GM12878 (cell line): ENCODE data around the gene THADA.

Source experiments
- EP300 ChIP-seq, 2 experiments: fragments of 150-350 bp in 1 of 2; IDR thresholded peaks; 2 replicates each; pipeline ENCODE4 v1.6.1; 2011 to 2012; ENCODE audit warnings: low read depth in 2 of 2, low read length in 2 of 2, borderline replicate concordance in 1 of 2, improper control_type of control experiment in 1 of 2, inconsistent platforms in 1 of 2; ENCODE audit not compliant: control insufficient read depth in 1 of 2
- NFYB ChIP-seq: IDR thresholded peaks from 2 replicates; pipeline ENCODE4 v1.6.1; 2011; ENCODE audit warnings: low read depth, mild to moderate bottlenecking, low read length, improper control_type of control experiment, moderate library complexity; ENCODE audit not compliant: insufficient read depth
- SMAD5 ChIP-seq: IDR thresholded peaks from 2 replicates; pipeline ENCODE4 v1.6.1; 2016; ENCODE audit warnings: antibody characterized with exemption, low read depth
- SMC3 ChIP-seq: IDR thresholded peaks from 2 replicates; pipeline ENCODE4 v1.6.1; 2011; ENCODE audit warnings: low read length, improper control_type of control experiment, borderline replicate concordance
- STAT3 ChIP-seq: IDR thresholded peaks from 2 replicates; pipeline ENCODE4 v1.6.1; 2011; ENCODE audit warnings: low read depth, low read length, improper control_type of control experiment
- TCF7 ChIP-seq: IDR thresholded peaks from 2 replicates; pipeline ENCODE4 v1.6.1; 2014; ENCODE audit warnings: antibody characterized with exemption, borderline replicate concordance
- YBX1 ChIP-seq: fragments of 450-650 bp; IDR thresholded peaks from 2 replicates; pipeline ENCODE4 v1.6.1; 2016; ENCODE audit warnings: antibody characterized with exemption
- ZNF622 ChIP-seq: fragments of 450-650 bp; IDR thresholded peaks from 2 replicates; pipeline ENCODE4 v1.6.1; 2017; ENCODE audit warnings: mild to moderate bottlenecking, inconsistent platforms
- TF ChIP-seq, protein P1 (sequence below): IDR thresholded peaks from 2 replicates; pipeline ENCODE4 v1.6.1; 2011; ENCODE audit warnings: low read depth, low read length, improper control_type of control experiment, borderline replicate concordance
- TF ChIP-seq, protein P2 (sequence below): fragments of 450-650 bp; IDR thresholded peaks from 2 replicates; pipeline ENCODE4 v1.6.1; 2014; ENCODE audit warnings: mild to moderate bottlenecking

DNA sequence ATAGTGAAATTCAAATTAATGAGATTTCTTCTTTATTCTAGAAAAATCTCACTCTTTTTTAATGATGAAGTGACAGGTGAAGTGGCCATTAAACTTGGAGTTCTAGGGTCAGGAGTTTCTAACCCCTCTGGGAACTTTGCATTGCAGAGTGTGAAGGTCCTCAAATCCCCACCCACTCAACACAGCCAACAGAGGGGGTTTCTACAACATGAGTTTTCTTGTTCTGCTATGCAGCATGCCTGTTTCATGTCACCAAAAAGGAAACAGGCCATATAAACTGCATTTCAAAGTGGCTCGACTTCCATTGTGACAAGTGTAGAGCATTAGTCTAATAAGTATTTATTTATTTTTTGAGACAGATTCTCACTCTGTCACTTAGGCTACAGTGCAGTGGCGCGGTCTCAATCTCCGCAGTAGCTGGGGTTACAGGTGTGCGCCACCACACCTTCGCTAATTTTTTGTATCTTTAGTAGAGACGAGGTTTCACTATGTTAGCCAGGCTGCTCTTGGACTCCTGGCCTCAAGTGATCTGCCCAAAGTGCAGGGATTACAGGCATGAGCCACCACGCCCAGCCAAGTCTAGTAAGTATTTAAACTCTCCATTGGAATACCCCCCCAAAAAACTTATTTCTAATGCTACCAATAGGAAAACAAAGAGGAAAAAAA is 223.3 kb downstream of the THADA start:
- TF ChIP-seq ZNF622: no peak
- no peak for TF ChIP-seq NFYB
- TF ChIP-seq, protein P1, sequence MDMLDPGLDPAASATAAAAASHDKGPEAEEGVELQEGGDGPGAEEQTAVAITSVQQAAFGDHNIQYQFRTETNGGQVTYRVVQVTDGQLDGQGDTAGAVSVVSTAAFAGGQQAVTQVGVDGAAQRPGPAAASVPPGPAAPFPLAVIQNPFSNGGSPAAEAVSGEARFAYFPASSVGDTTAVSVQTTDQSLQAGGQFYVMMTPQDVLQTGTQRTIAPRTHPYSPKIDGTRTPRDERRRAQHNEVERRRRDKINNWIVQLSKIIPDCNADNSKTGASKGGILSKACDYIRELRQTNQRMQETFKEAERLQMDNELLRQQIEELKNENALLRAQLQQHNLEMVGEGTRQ: no peak
- TF ChIP-seq EP300 (IDR thresholded peaks at IDR 0.05; ENCODE audit: borderline replicate concordance in 1 of 2, control insufficient read depth in 1 of 2, low read depth in 2 of 2, low read length in 2 of 2): no peak
- TF ChIP-seq STAT3: no peak
- TF ChIP-seq TCF7: no peak
- no peak for TF ChIP-seq SMAD5
- TF ChIP-seq, protein P2, sequence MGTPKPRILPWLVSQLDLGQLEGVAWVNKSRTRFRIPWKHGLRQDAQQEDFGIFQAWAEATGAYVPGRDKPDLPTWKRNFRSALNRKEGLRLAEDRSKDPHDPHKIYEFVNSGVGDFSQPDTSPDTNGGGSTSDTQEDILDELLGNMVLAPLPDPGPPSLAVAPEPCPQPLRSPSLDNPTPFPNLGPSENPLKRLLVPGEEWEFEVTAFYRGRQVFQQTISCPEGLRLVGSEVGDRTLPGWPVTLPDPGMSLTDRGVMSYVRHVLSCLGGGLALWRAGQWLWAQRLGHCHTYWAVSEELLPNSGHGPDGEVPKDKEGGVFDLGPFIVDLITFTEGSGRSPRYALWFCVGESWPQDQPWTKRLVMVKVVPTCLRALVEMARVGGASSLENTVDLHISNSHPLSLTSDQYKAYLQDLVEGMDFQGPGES: no peak
- TF ChIP-seq YBX1: no peak
- TF ChIP-seq SMC3: no peak
